Stimulated activated CD4-positive, alpha-beta T cell treated with anti-CD3 and anti-CD28 coated beads, Interleukin-4, amount 100 ng/mL, for 1 hour (primary cell): ENCODE measurements around the gene MAGED2.
"Not testable (repeated sequence)": the region's sequence is repeated elsewhere in the genome, so short reads cannot be mapped to it uniquely, and the experiment has no call there.

Source experiments
- DNase-seq: peaks from one replicate; pipeline ENCODE4 v3.0.0-alpha.2; 2020

Gene MAGED2, protein sequence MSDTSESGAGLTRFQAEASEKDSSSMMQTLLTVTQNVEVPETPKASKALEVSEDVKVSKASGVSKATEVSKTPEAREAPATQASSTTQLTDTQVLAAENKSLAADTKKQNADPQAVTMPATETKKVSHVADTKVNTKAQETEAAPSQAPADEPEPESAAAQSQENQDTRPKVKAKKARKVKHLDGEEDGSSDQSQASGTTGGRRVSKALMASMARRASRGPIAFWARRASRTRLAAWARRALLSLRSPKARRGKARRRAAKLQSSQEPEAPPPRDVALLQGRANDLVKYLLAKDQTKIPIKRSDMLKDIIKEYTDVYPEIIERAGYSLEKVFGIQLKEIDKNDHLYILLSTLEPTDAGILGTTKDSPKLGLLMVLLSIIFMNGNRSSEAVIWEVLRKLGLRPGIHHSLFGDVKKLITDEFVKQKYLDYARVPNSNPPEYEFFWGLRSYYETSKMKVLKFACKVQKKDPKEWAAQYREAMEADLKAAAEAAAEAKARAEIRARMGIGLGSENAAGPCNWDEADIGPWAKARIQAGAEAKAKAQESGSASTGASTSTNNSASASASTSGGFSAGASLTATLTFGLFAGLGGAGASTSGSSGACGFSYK

DNA sequence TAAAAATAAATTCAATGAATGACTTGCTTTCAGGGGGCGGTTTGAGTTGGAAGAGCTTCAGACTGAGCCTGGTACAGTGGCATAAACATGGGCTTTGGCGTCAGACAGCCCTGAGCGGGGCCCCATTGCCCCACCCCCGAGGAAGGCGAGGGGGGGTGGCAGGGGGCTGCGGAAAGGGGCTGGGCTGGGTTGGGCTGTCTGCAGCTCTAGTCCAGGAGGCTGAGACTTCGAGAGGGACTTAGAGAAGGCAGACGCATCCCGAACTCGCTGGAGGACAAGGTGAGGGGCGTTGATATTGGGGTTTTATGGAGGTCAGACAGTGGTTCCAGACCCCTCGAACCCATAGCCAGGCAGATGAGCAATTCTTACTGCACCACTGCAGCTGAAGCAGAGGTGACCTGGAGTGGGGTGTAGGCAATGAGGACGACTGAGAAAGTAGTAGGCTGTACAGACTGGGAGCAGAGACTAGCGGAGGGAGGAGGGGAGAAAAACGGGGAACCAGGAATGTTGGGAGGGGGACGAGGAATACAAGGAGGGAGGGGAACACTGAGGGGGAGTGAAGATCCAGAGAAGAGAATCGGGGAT lies at the start of gene MAGED2:
MAGED2 (plus strand) TSS at position 222 of the 585 bp plus-strand sequence. CDS start 1,587 bp downstream, outside the sequence.
- DNase-seq: peak; percentile 24

DNA sequence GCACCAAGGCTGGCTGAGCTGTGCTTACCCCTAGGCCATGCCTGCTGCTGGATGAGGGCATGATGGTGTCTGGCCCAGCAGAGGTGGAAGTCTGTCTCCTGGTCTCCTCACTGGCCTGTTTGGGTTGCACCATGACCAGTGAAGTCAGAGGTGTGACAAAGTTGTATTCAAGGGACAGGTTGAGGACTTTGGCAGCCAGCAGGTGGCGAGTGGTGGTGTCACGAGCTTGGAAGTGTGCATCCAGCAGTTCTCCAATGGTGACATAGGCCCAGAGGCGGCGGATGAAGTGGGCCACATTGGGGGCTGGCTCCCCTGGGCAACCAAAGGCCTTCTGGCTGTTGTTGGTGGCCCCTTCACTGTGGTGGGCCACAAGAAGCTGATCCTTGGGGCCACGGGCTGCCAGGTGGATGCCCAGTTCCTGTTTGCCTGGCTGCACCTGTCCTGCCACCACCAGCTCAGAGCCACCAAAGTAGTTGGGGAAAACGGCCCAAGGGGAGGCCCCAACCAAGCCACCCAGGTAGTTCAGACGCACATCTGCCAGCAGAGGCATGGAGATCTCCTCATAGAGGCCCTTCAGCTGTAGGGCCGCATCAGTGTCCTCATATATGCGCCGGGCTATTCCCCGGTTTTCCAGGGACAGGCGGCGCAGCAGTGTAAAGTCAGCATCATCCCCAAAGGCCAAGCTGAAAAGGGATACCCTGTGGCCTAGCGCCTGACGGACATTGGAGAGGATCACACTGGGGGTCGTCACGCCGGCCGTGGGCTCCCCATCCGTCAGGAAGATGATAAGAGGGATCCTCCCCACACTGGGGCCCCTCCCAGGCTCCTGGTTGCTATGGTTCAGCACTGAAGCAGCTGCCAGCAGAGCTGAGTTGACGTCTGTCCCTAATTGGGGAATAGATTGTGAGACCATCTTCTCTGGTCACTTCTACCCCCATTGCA lies 49.2 kb upstream of the MAGED2 start:
- no peak for DNase-seq

DNA sequence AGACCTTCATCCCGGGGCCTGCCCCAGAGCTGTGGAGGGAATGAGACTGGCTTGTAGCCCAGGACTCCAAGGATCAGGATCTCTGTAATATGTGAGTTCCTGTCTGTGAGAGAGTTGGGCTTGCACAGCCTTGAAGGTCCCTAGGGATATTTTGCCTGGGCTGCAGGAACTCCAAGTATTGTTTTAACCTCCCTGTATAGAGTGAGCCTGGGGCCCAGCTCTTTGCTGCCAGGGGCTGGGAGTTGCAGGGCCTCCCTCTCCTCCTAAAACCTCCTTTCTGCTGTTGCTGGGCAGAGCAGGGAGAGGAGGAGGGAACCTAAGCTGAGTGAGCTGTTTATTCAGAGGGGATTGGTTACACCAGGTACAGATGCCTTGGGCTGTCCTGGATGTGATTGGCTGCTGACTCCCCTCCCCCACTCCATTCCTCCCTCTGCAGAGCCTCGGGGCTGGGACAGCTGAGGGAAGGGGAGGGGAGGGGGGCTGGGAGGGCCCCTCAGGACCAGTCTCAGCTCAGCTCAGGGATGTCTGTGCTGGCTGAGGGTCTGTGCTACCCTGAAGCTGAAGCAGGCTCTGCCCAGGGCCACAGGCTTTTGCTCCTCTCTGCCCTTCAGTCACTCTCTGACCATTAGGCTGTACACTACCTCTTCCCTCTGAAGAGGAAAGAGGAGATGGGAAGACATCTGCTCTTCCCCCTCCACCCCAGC lies 33.0 kb upstream of the MAGED2 start:
- DNase-seq: not testable (repeated sequence)

DNA sequence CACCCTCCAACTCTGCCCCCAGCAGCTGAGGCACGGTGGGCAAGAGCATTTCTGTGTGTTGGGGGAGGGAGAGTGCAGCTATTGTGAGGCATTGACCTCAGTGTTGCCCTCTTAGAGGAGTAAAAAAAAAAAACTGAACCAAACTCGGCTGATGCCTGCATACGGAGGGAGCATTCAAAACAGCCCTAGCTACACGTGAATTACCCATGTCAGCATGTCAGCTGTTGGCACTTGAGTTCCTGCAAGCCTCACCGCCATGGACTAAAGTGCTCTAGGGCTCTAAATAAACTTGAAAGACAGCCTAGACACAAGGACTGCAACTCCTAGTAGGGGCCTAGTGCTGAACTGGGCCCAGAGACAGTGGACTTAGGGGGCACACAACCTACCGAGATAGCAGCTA lies 31.5 kb upstream of the MAGED2 start:
- no peak for DNase-seq

DNA sequence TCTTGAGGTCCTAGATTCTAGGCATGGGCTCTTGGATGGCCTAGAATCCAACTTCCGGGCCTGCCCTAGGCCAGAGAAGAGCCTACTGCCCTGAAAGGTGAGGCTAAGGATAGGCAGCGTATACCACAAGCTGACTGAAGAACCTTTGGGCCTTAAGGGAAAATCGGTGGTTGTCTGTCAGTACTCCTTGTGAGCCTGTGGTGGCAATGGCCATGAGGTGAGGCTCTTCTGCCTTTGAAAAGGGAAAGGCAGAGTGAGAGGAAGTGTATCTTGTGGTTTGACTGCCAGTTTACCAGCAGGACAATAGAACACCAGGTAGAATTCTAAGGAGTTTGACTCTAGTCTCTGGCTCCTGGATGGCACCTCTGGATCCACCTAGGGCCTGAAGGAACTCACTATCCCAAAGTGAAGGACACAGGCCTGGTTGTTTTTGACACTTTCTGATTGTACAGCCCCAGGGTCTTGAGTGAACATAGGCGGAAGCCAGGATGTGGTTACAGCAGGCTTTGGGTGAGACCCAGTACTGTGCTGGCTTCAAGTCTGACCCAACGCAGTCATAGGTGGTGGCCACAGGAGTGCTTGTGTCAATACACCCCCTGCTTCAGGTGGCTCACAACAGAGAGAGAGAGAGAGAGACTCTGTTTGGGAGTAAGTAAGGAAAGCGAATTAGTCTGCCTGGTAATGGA lies 30.4 kb upstream of the MAGED2 start:
- no peak for DNase-seq

DNA sequence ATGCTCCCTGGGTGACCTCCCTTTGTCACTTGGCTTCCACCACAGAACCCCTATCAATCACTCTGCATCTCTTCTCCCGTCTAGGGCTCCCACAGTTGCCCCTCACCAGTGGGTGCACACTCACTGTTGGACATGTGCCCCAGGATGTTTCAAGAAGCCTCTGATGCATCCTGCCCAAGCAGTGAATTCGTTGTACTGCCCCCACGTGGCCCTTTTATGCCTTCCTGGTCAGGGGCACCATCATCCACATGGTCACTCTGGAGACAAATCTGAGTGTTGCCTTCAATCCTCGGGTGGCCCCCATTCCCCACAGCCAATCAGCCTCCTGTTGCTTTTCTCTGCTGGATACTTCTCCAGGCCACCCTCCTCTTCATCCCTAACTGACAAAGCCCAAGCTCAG lies 21.6 kb upstream of the MAGED2 start:
- DNase-seq: no peak

DNA sequence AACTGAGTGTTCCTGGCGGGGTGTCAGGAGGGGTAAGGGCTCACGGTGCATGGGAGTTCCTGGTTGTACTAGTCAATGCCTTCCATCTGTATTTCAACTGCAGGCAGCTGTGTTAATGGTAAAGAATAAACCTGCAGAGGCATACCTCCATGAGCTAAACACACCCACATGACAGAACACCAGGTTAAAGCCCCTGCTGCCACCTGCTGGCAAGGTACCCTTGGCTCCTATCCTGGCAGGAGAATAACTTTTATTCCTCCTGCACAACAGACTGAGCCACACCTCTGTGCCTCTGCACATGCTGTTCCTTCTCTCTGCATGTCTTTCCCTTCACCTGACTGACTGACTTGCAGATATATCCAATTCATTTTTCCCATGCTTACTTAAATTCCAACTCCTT lies 20.6 kb upstream of the MAGED2 start:
- peak; percentile 30 for DNase-seq

DNA sequence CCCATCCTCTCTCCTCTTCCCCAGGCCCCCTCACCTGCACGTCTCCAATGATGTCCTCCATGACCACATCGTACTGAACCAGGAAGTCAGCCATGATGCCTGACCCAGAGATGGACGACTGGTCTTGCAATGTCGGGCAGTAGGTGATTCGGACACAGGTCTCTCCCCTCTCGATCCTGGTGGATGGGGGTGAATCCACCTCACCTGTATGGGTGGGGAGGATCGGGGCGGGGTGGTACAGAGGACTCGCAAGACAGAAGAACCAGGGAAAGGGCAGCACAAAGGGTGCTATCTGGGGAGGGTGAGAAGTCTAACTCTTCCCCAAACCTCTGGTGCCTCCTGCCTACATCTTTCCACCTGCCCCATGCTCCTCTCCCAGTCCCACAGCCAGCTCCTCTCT lies 19.1 kb upstream of the MAGED2 start:
- DNase-seq: no peak

DNA sequence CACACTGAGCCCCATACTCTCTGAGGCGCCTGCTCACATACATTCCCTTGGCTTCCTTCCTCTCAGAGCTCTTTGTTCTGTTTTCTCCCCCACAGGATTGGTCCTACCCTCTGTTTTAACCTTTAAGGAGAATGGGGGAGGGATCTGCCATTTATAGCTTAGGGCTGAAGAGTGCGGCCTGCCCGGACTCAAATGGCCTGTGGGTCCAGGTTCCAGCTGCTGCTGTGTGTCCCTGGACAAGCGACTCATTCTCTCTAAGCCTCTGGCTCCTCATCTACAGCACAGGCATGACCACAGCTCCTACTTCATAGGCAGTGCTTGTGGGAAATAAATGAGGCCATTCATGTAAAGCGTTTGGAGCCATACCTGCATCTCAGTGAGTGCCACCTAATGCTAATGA lies 18.1 kb upstream of the MAGED2 start:
- not testable (repeated sequence) for DNase-seq

DNA sequence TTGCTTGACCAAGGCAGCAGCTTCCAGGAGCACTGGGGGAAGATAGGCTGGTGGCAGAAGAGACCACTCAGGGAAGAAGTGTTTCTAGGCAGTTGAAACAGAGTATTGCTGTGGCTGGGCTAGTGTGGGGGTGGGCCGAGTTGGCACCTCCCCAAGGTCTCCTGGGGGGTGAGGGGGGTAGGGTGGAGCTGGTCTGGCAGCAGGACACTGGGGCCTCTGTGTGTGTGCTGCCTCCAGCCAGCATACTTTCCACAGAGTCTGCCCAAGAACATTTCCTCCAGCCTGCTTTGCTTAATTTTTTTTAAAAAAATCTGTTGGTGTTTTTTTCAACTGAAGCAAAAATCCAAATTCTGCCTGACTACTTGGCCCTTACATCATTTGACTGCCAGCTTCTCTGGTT lies 13.5 kb upstream of the MAGED2 start:
- no peak for DNase-seq

DNA sequence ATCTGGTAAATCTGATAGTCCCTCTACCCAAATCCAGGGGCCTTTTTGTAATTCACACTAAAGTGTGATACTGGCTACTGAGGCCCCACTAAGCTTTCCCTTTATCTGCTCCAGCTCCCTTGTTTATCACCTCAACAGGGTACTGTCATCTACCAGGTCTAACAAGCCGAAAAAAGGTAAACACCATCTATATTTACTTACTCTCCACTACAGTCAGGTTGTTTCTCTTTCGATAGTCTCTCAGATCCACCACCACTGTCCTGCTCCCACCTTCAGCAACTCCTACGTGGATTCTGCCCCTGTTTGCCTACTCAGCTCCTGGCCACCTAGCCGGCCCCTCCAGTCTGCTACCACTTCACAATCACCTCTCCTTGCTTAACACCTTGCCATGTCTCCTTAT lies 12.8 kb upstream of the MAGED2 start:
- no peak for DNase-seq

DNA sequence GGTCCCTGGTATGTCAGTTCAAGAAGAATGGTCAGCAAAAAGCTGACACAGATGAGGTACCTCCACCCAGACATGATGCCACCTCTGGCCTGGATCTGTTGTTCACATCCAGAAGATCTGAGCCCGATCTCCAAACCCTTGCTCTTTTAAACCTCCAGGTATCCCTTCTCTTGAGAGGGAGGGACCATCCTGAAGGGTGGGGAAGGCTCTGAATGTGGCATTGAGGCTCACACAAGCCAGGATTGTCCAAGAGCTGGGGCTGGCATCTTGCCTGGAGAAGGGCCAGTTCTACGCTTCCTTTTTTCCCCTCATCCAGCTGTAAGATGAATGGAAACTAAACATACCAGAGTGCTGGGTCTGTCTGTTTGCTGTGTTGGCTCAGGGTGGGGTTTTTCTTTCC lies 9.4 kb upstream of the MAGED2 start, which contains the start of gene ITIH6:
ITIH6 (minus strand) TSS at position 119 of the 400 bp plus-strand sequence; CDS start at position 74, 45 bp downstream.
- no peak for DNase-seq

DNA sequence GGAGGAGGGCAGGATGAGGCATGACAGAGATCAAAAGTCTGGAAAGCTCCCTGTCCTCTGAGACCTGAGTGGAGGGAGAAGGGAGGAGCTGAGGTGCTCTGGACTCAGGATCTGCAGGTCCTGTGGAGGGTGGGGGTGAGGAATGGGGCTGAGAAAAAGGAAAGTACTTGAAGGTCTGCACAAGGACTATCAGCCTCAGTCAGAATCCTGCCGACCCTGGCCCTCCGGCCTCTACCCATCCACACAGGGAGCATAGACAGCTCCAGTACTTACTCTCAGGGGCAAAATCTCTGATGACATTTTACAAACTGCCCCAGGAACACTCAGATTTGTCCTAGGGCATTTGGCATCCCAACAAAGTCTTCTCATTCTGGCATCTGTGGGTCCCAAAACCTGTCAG lies 8.5 kb upstream of the MAGED2 start:
- DNase-seq: no peak

DNA sequence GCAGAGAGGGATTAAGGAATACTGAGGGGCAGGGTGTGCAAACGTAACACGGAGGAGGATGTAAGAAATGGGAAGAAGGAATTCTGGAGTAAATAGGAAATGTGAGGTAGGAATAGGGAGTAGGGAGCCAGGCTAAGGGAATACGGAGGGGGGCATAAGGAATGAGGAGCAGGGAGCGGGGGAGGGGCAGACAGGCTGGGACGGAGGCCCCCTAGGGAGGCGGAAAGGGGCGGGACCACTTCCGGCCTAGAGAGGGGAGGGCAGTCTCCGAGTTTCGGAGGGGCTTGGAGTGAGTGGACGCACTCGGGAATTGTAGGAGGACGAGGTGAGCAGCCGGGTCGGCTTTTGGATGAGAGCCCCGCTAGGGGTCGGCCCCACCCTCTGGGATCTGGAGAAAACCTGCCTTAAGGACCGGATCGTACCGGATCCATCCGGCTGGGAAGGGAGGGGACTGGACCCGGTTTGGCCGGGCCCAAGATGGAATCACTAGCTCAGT lies 612 bp downstream of the MAGED2 start:
- DNase-seq: peak; percentile 36

DNA sequence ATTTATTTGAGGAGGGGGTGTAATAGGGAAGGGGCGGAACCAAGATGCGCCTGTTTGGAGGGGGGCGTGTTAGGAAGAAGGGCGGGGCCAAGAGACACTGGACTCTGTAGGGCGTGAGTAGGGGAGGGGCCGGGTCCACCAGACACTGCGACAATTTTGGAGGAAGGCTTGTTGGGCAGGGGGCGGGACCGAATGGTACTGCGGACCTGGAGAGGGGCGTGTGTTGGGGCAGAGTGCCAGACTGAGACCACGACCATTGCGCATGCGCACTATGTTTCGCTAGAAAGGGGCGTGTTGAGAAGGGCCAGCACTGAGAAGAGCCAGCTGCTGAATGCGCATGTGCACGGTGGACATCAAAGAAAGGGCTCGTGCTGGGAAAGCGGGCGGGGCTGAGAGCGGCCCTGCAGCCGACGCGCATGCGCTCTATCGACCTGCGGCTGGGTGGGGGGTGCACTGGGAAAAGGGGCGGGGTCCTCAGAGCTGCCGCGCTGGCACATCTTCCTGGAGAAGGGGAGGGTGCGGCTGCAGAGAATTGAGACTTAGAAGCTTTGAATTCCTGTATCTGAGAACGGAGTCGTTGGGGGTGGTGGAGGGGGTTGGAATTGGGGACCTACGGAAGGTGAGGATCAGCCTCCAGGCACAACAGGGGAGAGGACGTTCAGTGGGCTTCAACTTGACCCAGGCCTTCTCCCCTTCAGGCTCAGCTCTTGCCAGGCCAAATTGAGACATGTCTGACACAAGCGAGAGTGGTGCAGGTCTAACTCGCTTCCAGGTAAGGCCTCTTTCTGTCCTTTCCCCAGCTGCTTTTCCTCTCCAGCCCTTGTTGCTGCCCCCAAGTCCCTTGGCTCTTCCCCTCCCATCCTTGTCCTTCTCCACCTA lies 1.3 kb downstream of the MAGED2 start:
- peak; percentile 83 for DNase-seq

DNA sequence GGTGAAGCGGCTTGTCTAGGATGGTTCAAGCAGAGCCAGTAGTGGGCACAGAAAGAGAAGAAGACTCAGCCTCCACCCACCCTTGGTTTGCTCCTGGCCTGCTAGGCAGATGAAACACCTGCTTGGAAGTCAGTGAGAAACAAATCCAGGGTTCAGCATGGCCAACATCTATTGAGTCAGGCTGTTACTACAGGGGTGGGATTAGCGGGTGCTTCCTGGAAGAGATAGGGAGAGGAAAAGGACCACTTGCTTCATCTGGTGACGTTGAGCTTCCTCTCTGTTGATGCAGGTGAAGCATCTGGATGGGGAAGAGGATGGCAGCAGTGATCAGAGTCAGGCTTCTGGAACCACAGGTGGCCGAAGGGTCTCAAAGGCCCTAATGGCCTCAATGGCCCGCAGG lies 3.0 kb downstream of the MAGED2 start:
- DNase-seq: no peak

DNA sequence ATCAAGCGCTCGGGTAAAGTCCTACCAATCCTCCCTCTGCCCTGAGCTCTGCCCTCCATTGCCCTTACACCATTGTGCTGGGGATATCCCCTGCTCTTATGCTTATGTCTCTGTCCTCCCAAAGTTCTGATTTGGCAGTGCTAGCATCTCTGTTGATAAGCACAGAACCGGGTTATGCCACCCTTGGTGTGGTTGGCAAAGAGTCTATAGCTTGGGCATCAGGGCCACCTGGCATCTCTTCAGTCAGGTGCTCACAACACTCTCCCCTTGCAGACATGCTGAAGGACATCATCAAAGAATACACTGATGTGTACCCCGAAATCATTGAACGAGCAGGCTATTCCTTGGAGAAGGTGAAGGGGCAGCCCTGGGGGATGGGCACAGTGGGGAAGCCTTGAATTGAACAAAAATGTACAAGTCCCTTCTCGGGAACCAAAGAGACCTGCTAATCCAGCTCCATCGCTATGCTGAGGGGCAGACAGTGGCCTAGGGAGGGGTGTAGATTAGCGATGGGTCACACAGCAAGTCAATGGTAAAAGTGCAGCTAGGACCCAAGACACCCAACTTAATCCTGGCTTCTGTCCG lies 3.8 kb downstream of the MAGED2 start:
- no peak for DNase-seq

DNA sequence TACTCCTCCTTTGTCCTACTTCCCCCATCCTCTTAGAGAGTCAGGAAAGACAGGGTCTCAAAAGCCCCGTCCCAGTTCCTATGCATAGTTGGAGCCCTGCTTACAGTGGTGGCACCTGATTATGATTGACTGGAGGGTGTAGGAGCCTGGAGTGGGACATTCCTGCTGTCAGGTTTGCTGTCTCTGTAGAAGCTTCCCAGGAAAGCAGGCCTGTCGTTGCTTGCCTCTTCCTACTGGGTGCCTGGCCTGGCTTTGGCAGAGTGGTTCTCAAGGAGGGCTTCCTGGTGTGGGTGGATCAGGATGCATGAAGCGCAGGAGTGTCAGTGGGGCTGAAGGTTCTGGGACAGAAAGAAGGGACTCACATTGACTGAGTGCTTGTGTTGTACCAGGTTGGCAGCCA lies 4.8 kb downstream of the MAGED2 start:
- no peak for DNase-seq

DNA sequence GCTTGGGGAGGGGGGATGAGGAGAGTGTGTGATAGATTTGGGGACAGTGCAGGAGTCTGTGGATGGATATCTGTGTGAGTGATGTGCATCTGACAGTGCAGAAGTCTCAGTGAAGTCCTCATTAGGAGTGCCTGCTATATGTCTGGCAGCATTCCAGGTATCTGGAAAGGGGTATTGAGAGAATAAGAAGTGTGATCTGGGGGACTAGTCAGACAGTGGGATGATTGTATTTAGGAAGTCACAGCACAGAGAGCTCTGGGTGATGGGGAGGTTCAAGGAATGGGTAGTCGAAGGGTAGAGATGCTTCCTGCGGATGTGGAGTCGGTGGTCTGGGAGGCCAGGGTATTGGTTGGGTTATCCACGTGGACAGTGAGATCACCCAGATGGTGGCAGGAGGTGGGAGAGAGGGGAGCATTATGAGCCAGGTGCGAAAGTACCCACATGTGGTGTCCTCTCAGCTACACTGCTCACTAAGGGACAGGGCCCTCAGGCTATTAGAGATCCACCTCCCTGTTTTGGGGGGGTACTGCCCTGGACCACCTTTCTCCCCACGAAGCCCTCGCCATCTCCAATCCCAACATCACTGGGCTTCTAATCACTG lies 9.8 kb downstream of the MAGED2 start:
- no peak for DNase-seq

DNA sequence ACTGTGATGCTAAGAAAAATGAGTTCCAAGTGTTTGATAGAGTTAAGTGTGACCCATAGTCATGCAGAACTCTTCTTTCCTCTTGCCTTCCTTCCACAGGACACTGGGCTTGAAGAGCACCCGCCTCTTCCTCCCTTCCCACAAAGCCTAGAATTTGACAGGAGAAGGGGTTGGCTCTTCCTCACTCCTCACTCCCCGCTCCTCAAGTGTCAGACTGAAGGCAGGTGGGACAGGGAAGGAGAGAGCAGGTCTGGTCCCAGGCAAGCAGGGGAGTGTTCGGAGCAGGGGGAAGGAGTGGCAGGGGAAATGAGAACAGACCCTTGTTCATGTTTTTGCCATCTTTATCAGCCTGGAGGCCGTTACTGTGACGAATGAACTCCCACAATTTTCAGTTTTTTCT lies 10.7 kb downstream of the MAGED2 start:
- DNase-seq: no peak
